ENCODE results near the gene OR51I1.

GRCh38 chr11:5441414-5441813 lies at the start of gene OR51I1:
- TF ChIP-seq CTCF (IDR thresholded peaks at IDR 0.05; ENCODE audit: insufficient read depth, low read length, poor library complexity, severe bottlenecking): no peak
- TF ChIP-seq EZH2phosphoT487 (conservative IDR thresholded peaks at IDR 0.05; ENCODE audit: low read length): no peak
